DMS53 treated with DMSO at 0.1 percent for 48 hours (cell line): Measurements from ENCODE around the gene HES4.

Source experiments
- DNase-seq: peaks from one replicate; lab custom pipeline; 2025; ENCODE audit not compliant: unreplicated experiment; lab: John Stamatoyannopoulos, UW

Gene HES4

DNA sequence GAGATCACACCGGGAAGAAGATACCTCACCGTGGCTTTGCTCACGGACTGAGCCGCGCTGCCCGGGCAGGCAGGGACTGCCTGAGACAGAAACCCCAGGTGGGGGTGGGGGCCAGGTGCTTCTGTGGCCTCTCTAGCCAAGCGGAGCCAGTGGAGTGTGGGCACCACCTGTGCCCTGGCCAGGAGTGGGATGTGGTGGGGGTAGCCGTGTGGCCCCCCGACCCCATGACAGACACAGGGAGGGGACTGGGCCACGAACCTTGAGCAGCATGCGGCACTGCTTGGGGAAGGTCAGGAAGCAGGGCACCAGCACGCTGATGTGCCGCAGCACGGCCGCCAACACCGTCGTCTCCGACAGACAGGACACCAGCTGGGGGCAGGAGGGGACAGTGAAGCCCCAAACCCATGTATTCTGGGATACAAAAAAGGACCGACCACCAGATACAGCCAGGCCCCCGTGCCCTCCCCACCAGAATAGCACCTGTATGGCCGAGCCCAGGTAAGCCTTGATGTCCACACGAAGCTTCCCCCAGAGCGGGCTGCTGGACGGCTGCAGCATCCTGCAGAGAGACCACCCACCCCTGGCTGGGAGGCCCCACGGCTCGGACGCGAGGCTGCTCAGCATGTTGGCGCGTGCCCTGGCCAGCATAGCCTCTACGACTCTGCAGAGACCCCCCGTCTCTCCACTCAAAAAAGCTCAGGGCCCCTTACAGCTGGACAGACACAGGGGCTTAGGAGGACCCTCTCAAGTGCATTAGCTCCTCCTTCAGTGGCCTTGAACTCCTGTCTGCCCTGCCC lies 46.2 kb downstream of the HES4 start:
- DNase-seq, result no peak

DNA sequence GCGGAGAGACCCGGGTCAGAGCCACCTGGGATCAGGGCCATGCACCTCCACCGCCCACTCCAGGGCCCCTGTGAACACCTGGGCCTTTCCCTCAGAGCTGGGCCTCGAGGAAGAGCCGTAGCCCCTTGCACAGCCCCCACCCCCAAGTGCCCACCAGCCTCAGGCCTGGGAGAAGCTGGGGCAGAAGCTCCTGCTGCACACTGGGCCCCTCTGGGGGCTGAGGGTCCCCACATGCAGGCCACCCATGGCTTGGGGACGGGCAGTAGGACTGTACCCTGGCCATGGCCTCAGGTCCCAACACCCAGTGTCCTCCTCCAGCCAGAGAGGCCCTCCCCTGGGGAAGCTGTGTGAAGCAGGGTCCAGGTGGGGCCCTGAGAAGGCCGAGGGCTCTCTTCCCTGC lies 47.3 kb downstream of the HES4 start:
- no peak for DNase-seq

DNA sequence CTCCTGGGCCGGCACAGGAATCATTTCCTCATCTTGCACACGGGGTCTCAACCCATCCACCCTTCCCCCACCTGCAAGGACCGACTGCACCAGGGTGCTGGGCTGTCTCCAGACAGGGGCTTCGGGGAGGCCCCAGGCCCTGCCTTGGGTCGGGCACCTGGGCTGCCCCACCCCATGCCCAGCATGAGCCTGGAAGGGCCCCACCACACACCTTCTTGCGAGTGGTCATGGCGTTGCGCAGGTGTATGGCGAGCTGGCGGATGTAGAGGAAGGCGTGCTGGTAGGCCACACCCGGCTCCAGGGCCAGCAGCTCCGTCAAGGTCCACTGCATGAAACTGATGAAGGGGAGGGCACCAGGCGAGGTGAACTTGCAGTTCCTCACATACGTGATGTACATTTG lies 47.7 kb downstream of the HES4 start:
- no peak for DNase-seq

DNA sequence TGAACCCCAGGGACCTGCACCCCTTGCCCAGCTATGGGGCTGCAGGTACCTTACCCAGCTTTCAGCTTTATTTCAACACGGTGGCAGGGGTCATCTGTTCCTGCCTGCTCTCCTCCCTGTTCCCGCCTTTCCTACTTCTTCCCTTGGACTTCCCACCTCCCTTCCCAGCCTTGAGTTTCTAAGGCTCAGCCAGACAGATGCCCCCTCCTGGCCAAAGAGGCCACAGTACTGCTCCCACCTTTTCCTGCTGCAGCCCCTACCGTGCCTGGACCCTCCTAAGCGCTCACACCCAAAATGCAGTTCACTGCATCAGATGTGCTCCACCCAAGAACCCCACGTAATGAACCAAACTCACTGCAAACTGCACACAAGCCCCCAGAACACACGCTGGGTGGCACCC lies 48.5 kb downstream of the HES4 start:
- no peak for DNase-seq

DNA sequence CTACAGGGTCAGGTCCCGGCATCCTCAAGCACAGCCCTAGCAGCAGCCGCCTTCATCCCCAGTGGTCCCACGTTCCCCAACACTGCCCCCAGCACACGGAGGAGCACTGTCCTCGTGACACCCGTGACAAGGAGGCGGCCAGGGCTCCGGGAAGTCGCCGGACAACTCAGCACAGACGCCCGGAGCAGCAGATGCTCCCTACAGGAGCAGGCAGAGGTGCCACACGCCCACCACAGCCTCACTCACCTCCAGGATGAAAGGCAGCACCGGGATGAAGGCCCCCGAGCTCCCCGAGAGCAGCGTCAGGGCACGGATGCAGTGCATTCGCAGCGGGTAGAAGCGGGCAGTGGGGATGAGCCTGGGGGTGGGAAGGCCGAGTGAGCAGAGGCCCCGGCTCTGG lies 49.0 kb downstream of the HES4 start:
- no peak for DNase-seq

DNA sequence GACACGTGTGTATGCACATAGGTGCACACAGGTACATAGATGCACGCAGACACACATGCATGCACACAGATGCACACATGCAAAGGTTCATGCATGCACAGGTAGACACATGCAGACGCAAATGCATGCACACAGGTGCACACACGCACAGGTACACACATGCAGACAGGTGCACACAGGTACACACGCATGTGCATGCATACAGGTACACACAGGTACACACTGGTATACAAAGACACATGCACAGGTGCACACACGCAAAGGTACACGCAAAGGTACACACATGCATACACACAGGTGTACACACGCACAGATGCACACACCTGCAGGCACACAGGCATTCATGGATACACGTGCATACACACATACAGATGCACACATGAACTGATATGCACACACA lies 49.6 kb downstream of the HES4 start:
- DNase-seq, result no peak
